KMS-11 (cell line): Measurements from ENCODE around the gene PSMA7.

Experiments used
- H2AFZ ChIP-seq: fragments of 200-600 bp; sonication (generic); 2 replicates; pipeline ENCODE4 v1.6.1; 2016; ENCODE audit warnings: antibody characterized with exemption, mixed run types, low read depth
- H3K27ac ChIP-seq: fragments of 200-600 bp; sonication (generic); 2 replicates; pipeline ENCODE4 v1.6.1; 2016; ENCODE audit warnings: mild to moderate bottlenecking, mixed run types
- H3K27me3 ChIP-seq: fragments of 200-600 bp; sonication (generic); 2 replicates; pipeline ENCODE4 v1.6.1; 2017; ENCODE audit warnings: mild to moderate bottlenecking, low read depth, mixed run types, moderate library complexity; ENCODE audit not compliant: insufficient read depth
- H3K36me3 ChIP-seq: fragments of 200-600 bp; sonication (generic); 2 replicates; pipeline ENCODE4 v1.6.1; 2017; ENCODE audit warnings: mild to moderate bottlenecking, mixed run types; ENCODE audit not compliant: insufficient read depth
- H3K4me1 ChIP-seq: fragments of 200-600 bp; sonication (generic); 2 replicates; pipeline ENCODE4 v1.6.1; 2016; ENCODE audit warnings: mild to moderate bottlenecking, low read depth, mixed run types; ENCODE audit not compliant: poor library complexity, severe bottlenecking
- H3K4me2 ChIP-seq: fragments of 200-600 bp; sonication (generic); 2 replicates; pipeline ENCODE4 v1.7.0; 2016; ENCODE audit warnings: mild to moderate bottlenecking, mixed run types
- H3K4me3 ChIP-seq: fragments of 200-600 bp; sonication (generic); IDR thresholded peaks from 2 replicates; pipeline ENCODE4 v1.6.1; 2017; ENCODE audit warnings: low read depth, low read length, mixed read lengths; ENCODE audit not compliant: insufficient read depth
- H3K79me2 ChIP-seq: fragments of 200-600 bp; sonication (generic); 2 replicates; pipeline ENCODE4 v1.6.1; 2016; ENCODE audit warnings: low read depth, mixed run types; ENCODE audit not compliant: insufficient read depth
- H3K9ac ChIP-seq: fragments of 200-600 bp; sonication (generic); 2 replicates; pipeline ENCODE4 v1.6.1; 2016; ENCODE audit warnings: mild to moderate bottlenecking, mixed run types
- H4K20me1 ChIP-seq: fragments of 200-600 bp; sonication (generic); 2 replicates; pipeline ENCODE4 v1.6.1; 2016; ENCODE audit warnings: mild to moderate bottlenecking, mixed run types; ENCODE audit not compliant: insufficient read depth
- CTCF ChIP-seq: fragments of 200-600 bp; sonication (generic); conservative IDR thresholded peaks from 2 replicates; pipeline ENCODE4 v1.6.1; 2017; ENCODE audit warnings: low read depth, mild to moderate bottlenecking, antibody characterized with exemption, low read length, moderate library complexity, mixed read lengths

PSMA7 gene

GRCh38 chr20:62168890-62169435, 25.8 kb upstream of the PSMA7 start:
- H2AFZ ChIP-seq = no peak overlapping the region
- H3K4me3 ChIP-seq = no peak overlapping the region
- H3K79me2 ChIP-seq = no peaks in the 10 kb centered on the region
- no peak overlapping the region for H3K4me2 ChIP-seq
- TF ChIP-seq CTCF = no peak
- no peaks in the 10 kb centered on the region for H3K27me3 ChIP-seq
- no peaks in the 10 kb centered on the region for H3K4me1 ChIP-seq
- no peak overlapping the region for H3K9ac ChIP-seq
- no peaks in the 10 kb centered on the region for H4K20me1 ChIP-seq
- H3K27ac ChIP-seq = no peak overlapping the region
- H3K36me3 ChIP-seq = no peaks in the 10 kb centered on the region

GRCh38 chr20:62168061-62168460, 24.9 kb upstream of the PSMA7 start:
- Histone ChIP-seq H3K27ac (no peak overlapping the region), H3K4me2 (no peak overlapping the region), H4K20me1 (no peaks in the 10 kb centered on the region), H3K79me2 (no peaks in the 10 kb centered on the region), H3K9ac (no peak overlapping the region), H2AFZ (no peak overlapping the region), H3K36me3 (no peaks in the 10 kb centered on the region), H3K4me1 (no peaks in the 10 kb centered on the region), H3K27me3 (no peaks in the 10 kb centered on the region), H3K4me3 (no peak overlapping the region)
- TF ChIP-seq CTCF = no peak

DNA sequence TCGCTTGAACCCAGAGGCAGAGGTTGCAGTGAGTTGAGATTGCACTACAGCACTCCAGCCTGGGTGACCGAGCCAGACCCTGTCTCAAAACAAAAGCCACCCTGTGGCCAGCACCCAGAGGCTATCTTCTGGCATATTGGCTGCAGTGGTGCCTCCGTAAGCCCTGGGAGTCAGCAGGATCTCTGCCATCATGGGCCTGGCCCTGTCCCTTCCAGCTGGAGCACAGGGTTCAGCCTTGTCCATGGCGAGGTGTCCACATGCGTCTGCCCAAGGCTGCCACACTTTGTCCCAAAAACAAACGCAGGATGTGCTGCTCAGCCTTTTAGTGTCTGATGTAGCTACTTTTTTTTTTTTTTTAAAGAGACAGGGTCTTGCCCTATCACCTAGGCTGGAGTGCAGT, 24.3 kb upstream of the PSMA7 start:
- H4K20me1 ChIP-seq = no peaks in the 10 kb centered on the region
- H2AFZ ChIP-seq = no peak overlapping the region
- H3K4me2 ChIP-seq = no peak overlapping the region
- no peaks in the 10 kb centered on the region for H3K36me3 ChIP-seq
- no peaks in the 10 kb centered on the region for H3K79me2 ChIP-seq
- no peaks in the 10 kb centered on the region for H3K27me3 ChIP-seq
- no peaks in the 10 kb centered on the region for H3K4me1 ChIP-seq
- no peak overlapping the region for H3K4me3 ChIP-seq
- TF ChIP-seq CTCF = no peak
- H3K27ac ChIP-seq = no peak overlapping the region
- H3K9ac ChIP-seq = no peak overlapping the region

DNA sequence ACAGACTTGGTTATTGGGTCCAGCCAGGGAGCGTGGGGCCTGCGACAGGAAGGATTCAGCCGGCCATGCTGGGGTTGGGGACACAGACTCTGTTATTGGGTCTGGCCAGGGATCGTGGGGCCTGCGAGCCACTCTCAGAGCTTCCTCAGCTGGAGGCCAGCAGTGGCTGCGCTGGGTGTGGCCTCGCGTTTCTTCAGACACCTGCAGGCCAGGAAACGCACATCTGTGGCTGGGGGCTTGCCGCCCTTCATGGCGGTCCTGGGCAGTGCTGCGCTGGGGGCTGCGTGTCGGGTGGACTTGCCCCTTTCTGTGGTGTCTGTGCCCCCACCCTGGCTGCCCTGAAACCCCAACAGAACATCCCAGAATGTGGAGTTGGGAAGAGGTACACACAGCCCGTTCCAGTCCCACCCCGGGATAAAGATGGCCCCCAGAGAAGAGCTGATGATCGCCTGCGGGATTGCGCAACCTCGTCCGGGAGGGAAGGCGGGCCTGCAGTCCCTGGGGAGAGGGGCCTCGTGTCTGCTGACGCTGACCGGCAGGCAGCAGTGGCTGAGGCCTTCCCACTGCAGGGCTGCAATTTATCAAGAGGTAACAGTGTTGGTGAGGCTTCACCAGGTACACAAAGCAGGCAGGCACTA, 22.7 kb upstream of the PSMA7 start:
- H4K20me1 ChIP-seq = no peaks in the 10 kb centered on the region
- no peak overlapping the region for H2AFZ ChIP-seq
- H3K79me2 ChIP-seq = no peaks in the 10 kb centered on the region
- no peaks in the 10 kb centered on the region for H3K4me1 ChIP-seq
- H3K27ac ChIP-seq = no peak overlapping the region
- no peaks in the 10 kb centered on the region for H3K36me3 ChIP-seq
- no peaks in the 10 kb centered on the region for H3K27me3 ChIP-seq
- H3K4me3 ChIP-seq = no peak overlapping the region
- no peak overlapping the region for H3K4me2 ChIP-seq
- H3K9ac ChIP-seq = no peak overlapping the region
- no peak for TF ChIP-seq CTCF
